HPDE6-E6E7 (cell line): ENCODE data around the gene AARS2.
"Not testable (repeated sequence)": the region's sequence is repeated elsewhere in the genome, so short reads cannot be mapped to it uniquely, and the experiment has no call there.

Experiments
- DNase-seq: peaks from one replicate; pipeline ENCODE4 v3.0.0; 2011; ENCODE audit warnings: missing footprints; ENCODE audit errors: extremely low spot score

The AARS2 gene

GRCh38 chr6:44329858-44330257 is 16.7 kb upstream of the AARS2 start:
- DNase-seq, result no peak

- not testable (repeated sequence) for DNase-seq
Measured at GRCh38 chr6:44328203-44328602, 15.1 kb upstream of the AARS2 start.

GRCh38 chr6:44327760-44328159 is 14.6 kb upstream of the AARS2 start:
- no peak for DNase-seq

GRCh38 chr6:44327096-44327495 is 13.9 kb upstream of the AARS2 start:
- DNase-seq, result no peak

- DNase-seq, result no peak
Measured at GRCh38 chr6:44321210-44321609, 8.1 kb upstream of the AARS2 start.

GRCh38 chr6:44317136-44317631 is 4.0 kb upstream of the AARS2 start:
- DNase-seq, result not testable (repeated sequence)

GRCh38 chr6:44316481-44316880 is 3.3 kb upstream of the AARS2 start:
- no peak for DNase-seq

- DNase-seq, result no peak
Measured at GRCh38 chr6:44315951-44316350, 2.8 kb upstream of the AARS2 start.

- DNase-seq, result no peak
Measured at GRCh38 chr6:44315516-44315915, 2.4 kb upstream of the AARS2 start.

- not testable (repeated sequence) for DNase-seq
Measured at GRCh38 chr6:44314657-44315056, 1.5 kb upstream of the AARS2 start.

- no peak for DNase-seq
Measured at GRCh38 chr6:44311767-44312166, 1.4 kb downstream of the AARS2 start.

- no peak for DNase-seq
Measured at GRCh38 chr6:44311304-44311703, 1.8 kb downstream of the AARS2 start.

GRCh38 chr6:44310241-44310640 is 2.9 kb downstream of the AARS2 start:
- DNase-seq, result no peak

GRCh38 chr6:44309631-44310030 is 3.5 kb downstream of the AARS2 start:
- DNase-seq, result no peak

- DNase-seq, result peak; percentile 76
Measured at GRCh38 chr6:44309092-44309491, 4.1 kb downstream of the AARS2 start.

GRCh38 chr6:44307217-44307616 is 5.9 kb downstream of the AARS2 start:
- no peak for DNase-seq

GRCh38 chr6:44306710-44307109 is 6.4 kb downstream of the AARS2 start:
- DNase-seq, result no peak

GRCh38 chr6:44305200-44305725 is 7.9 kb downstream of the AARS2 start:
- DNase-seq, result no peak

- no peak for DNase-seq
Measured at GRCh38 chr6:44304282-44305199, 8.6 kb downstream of the AARS2 start.

- DNase-seq, result no peak
Measured at GRCh38 chr6:44303842-44304241, 9.3 kb downstream of the AARS2 start.

GRCh38 chr6:44302856-44303255 is 10.3 kb downstream of the AARS2 start:
- no peak for DNase-seq

GRCh38 chr6:44301782-44302564 is 11.2 kb downstream of the AARS2 start:
- no peak for DNase-seq
